GM18909 (cell line): ENCODE data around the gene KCNH8.

Experiments
- ATAC-seq: cut with Tn5 transposase; IDR thresholded peaks from one replicate; pipeline ENCODE4 v1.9.1; 2021; ENCODE audit warnings: mild to moderate bottlenecking; ENCODE audit not compliant: unreplicated experiment, poor library complexity

KCNH8 gene

GRCh38 chr3:19559724-19560442 is 411.6 kb downstream of the KCNH8 start:
- peak; percentile 96 for ATAC-seq

GRCh38 chr3:19573644-19574043 is 425.3 kb downstream of the KCNH8 start:
- ATAC-seq, result no peak

- ATAC-seq, result no peak
These were observed 426.0 kb downstream of the KCNH8 start for GRCh38 chr3:19574268-19574667.

GRCh38 chr3:19576343-19576742 is 428.0 kb downstream of the KCNH8 start:
- no peak for ATAC-seq
